NCI-H524 (cell line): ENCODE data around the gene APBA2.

Experiments used
- DNase-seq, 2 experiments: peaks; one replicate each; lab custom pipeline; 2025; lab: John Stamatoyannopoulos, UW

The APBA2 gene

DNA sequence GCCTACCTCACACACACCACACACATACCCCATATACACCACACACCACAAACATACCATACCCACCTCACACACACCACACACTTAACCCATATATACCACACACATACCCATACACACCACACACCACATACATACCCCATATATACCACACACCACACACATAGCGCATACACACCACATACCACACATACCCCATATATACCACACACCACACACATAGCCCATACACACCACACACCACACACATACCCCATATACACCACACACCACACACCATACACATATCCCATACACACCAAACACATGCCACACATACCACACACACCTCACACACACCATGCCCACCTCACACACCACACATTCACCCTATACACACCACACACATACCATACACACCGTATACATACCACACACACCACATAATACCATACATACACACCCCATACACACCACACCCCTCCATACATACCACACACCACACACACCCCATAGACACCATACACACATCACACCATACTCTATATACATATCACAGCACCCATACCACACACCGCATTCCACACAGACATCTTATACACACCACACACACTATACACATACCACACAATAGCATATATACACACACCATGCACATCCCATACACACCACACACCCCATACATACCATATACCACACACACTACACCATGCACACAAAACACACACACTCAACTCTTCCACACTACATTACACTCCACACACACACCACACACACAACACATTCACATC lies 29.5 kb downstream of the APBA2 start:
- no peak for DNase-seq

DNA sequence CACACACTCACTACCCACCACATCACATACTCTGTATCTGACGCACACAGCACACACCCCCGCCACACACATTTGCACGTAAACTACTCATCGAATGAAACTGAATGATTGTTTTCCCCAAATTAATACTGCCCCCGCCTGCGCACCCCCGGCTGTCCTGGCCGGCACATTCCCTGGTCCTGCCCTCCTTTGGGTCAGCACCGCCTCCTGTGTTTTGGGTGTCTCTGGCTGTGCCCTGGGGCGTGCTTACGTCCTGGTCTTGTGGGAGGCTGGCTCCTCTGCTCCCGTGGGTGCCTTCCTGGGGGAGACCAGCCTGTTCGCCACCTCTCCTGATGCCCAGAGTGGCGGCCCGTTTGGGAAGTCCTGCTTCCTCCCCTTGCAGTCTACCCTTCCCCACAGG lies 30.2 kb downstream of the APBA2 start:
- no peak for DNase-seq

- DNase-seq = peak; percentile 19 to 62
Observed at GRCh38 chr15:28917791-28918140, 32.0 kb downstream of the APBA2 start.

DNA sequence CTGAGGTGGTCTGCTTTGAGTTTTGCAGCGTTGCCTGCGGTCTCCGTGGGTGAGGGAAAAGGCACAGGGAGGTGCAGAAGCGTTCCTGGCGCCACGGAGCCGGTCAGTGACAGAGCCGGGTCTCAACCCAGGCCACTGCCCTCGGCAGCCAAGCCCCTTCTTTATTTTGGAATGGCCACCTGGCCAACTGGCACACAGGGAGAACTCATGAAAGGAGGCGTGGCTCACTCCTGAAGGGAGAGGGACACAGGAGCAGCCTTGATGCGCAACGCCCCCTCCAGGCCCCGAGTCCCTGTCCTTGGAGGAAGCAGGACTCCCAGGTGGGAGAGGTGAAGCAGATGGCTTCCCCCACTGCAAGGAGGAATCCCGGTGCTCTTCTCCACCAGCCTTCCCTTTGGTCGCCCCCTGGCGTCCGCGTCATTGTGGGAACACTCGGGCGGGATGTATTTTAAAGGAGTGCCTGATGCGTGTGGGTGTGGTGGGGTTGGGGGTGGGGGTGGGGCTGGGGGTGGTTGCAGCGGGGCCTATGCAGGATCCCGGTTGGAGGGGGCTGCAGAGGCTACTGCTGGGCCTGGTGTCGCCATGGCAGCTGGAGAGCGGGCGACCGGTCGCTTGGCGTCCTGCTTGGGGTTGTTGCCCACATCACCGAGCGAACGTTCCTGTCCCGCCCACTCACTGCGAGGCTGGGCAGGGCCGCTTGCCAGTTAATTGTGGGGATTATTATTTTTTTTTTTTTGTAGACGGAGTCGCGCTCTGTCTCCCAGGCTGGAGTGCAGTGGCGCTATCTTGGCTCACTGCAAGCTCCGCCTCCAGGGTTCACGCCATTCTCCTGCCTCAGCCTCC lies 32.6 kb downstream of the APBA2 start:
- peak; percentile 96 to 98 for DNase-seq

DNA sequence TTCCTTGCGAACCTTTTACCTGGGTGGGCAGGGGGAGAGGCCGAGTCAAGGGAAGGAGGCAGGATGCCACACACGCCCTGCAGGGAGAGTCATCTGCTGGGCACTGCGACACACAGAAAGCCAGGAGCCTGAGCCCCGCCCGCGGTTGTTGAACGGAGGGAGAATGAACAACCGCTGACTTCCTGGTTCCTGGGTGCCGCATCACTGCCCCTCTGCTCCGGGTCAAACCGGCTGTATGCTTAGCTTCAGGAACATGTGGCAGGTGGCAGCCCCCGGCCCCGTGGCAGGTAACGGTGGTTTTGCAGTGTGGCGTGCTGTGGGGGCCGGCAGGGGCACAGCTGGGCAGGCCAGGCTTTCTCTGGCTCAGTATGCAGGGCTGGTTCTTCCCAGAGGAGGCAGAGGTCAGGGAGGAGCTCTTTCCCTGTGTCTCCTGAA lies 33.4 kb downstream of the APBA2 start:
- DNase-seq = peak in 1 of 2 experiments; percentile 43

- no peak for DNase-seq
Observed at GRCh38 chr15:28919679-28920655, 34.2 kb downstream of the APBA2 start.

GRCh38 chr15:28920781-28921331 lies 35.1 kb downstream of the APBA2 start:
- DNase-seq = no peak

DNA sequence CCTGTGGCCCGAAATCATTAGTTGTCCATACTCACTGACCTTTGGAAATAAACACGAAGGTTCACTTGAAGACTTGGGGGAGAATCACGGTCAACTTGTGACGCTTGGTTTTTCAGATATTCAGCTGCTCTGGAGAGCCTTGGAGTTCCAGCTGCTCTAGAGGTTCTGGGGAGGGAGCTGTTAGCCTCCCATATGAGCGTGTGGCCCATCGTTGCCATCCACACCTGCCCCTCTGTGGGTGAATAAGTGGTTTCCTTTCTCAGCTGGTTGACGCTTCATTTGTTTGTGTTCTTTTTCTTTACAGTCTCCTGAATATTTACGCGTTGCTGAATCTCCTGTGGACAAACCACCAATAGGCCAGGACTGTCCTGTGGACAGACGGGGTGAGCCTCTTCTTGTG lies 35.6 kb downstream of the APBA2 start:
- no peak for DNase-seq

DNA sequence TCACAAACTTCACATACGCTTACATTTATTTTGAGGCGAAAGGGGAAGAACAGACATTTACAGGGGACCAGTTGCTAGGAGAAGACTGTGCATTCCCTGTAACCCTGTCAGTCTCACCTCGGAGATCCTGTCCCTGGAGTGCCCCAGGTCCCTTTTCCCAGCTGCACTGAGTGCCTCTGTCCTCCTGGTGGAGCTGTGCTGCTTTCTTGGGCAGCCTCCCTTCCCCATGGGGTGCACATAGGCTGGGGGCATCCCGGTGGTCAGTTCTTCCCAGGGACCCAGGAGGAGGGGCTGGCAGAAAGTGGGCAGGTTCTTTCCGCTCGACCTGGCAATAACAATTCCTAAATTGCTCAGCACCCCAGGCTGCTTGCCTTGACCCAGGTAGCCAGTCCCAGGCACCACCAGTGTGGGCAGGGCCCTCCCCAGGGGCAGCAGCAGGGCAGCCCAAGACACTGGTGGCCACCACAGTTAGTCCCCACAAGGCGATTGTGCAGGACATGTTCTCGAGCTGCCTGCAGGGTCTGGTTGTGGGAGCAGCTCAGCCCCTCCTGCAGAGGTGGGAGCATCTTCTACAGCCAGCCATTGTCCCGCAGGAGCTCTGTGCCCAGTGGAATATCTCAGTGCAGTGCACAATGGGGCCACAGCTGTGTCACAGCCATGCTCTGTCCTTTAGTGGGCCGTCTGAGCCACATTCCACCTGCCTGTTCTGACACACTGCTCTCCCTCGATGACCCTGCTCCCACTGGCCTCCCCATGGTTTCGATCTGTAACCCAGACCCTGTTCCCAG lies 36.3 kb downstream of the APBA2 start:
- DNase-seq = no peak

GRCh38 chr15:28922707-28923012 lies 36.9 kb downstream of the APBA2 start:
- no peak for DNase-seq

GRCh38 chr15:28923726-28924280 lies 38.0 kb downstream of the APBA2 start:
- DNase-seq = no peak

DNA sequence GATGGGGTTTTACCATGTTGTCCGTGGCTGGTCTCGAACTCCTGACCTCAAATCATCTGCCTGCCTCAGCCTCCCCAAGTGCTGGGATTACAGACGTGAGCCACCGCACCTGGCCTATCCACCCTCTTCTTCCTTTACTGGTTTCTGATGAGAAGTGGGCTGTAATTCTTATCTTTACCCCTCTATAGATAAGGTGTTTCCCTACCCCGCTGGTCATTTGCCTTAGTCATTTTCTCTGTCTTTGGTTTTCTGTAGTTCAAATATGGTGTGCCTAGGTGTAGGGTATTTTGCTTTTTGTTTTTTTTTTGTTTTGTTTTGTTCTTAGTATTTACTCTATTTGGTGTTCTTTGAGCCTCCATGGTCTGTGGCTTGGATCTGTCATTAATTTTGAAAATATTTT lies 41.3 kb downstream of the APBA2 start:
- no peak for DNase-seq

DNA sequence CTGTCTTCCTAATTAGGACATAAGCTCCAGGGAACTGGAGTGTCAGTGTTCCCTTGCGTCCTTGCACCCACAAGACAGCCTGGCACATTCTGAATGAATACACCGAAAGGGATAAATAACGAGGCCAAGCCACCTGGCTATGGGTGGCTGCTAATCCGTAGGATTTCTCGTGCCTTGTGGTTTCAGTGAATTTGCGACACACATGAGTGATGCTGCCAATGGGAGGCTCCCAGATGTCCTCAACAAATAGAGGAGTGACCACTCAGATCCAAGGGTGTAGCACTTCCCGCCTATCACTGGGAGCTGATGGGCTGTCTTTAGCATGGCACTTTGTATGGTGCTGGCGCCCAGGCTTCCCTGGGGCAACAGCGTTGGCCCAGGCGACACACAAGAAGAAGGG lies 43.4 kb downstream of the APBA2 start:
- peak; percentile 99 to 100 for DNase-seq

DNA sequence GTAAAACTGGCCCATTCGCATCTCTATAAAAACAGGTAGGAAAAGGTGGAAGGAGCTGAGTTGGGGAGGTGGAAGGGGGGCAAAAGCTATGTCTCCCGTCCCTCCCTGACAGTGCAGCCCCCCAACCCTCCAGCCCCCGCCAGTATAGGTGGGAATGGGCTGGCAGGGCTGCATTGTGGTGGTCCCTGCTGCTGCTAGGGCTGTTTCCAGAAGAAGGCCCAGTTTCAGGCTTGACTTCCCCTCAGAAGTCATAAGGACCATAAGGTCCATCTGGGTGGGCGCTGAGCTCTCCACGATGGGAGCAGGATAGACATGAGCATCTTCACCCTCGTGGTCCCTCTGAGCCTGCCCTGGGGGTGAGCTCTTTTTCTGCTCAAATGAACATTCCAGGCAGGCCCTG lies 44.2 kb downstream of the APBA2 start:
- peak in 1 of 2 experiments; percentile 23 for DNase-seq

DNA sequence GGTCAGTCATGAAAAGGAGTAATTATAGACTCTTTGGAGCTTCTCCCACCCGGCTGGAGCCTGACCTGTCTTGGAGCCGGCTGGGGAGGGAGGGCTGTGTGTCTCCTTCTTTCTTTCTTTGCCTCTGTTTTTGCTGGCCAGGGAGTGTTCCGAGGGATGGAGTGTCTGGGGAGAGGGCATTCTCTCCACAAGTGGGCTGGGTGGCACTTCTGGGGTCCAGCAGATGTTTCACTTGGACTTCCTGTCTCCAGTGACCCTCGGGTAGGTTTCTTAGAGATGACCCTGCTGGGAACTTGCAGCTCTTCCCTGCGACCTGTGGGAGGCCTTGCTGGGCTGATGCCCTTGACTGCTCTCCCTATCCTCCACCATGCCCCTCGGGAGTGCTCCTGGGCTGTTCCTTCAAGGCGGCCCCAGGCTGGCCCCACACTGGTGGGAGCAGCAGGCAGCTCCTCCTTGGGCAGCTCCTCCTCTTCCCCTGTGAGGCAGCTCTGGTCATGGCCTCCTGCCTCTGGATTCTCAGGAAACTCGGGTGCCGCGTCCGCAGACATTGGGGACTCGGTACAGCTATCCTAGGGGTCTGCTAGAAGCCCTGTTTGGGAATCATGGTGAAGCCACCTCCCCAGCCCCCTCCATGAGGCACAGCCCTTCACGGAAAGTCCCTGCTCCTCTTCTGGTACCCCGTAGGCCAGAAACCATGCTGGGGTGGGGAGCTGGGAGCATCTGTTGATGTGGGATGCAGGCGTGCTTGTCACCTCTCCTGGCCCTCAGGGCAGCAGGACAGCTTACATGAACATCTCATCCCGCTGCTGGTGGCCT lies 44.9 kb downstream of the APBA2 start:
- DNase-seq = no peak

- DNase-seq = no peak
Observed at GRCh38 chr15:28931828-28932227, 46.1 kb downstream of the APBA2 start.

GRCh38 chr15:28932361-28932760 lies 46.6 kb downstream of the APBA2 start:
- DNase-seq = no peak

DNA sequence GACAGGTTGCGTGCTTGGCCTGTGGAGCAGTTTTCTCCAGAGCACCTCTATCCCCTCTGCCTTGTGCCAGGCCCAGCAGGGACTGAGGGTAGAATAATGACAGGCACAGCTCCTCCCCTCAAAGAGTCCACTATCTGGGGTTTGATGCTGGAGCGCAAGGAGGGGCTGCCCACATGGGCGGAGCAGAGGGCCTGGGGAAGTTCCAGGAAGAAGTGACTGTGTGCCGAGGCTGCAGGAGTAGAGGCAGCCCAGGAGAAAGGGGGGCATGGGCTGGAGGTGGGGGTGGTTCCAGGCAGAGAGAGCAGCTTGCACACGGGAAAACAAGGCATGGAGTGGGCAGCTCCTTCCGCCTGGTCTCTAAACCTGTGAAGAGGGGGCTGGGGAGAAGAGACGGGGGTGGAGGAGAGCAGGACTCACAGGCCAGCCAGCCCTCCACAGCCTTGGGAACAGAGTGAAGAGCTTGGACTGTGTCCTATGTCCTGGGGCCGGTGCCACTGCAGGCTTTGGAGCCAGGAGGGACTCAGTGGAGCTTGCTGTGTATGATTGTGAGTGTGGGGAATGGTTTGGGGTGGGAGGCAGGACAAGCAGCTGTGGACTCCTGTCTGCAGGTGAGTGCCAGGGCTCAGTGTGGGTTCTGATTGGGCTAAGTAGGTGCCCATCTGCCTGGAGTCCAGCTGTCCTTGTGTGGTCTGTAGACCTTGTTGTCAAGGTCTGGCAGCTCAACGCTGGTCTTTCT lies 48.1 kb downstream of the APBA2 start:
- no peak for DNase-seq

DNA sequence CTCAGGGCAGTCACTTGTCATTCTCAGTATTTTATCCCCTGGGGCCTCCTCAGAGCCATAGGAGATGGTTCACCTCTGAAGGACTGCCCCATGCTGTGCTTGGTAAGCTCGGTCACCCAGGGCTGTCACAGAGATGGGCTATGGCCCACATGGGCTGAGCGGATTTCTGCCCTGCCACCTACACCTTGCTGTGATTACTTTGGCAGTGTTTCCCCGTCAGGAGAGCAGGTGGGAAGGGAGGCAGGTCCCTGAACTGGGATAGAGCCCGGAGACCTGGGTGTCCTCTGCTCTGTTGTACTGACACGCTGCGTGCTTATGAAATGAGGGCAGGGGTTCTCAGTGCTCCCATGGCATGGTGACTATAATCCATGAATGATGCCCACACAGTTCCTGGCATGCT lies 48.9 kb downstream of the APBA2 start:
- DNase-seq = no peak
